Astrocyte (in vitro differentiated cells and primary cell): Measurements from ENCODE around the gene MEGF6. TPM values are rescaled to one million over a fixed set of nuclear protein-coding genes. Genes with fewer than 3 reads are reported as not detected.

Source experiments
- DNase-seq: peaks from one replicate; pipeline ENCODE4 v3.0.0-alpha.2; 2010; ENCODE audit warnings: low read depth
- FAIRE-seq: peaks from 2 replicates; lab custom pipeline; 2011; peaks lifted over from hg19 to GRCh38; lab: Jason Lieb, UNC
- H2AFZ ChIP-seq: 2 replicates; pipeline ENCODE4 v1.6.0; 2012; ENCODE audit warnings: low read depth, low read length, inconsistent platforms
- H3K27ac ChIP-seq: 2 replicates; pipeline ENCODE4 v1.5.1; 2011; ENCODE audit warnings: low read depth, low read length, inconsistent platforms
- H3K27me3 ChIP-seq: 2 replicates; pipeline ENCODE4 v1.6.0; 2011; ENCODE audit warnings: low read length, inconsistent platforms; ENCODE audit not compliant: insufficient read depth
- H3K36me3 ChIP-seq: 2 replicates; pipeline ENCODE4 v1.5.1; 2011; ENCODE audit warnings: low read length, inconsistent platforms; ENCODE audit not compliant: insufficient read depth
- H3K4me1 ChIP-seq: 2 replicates; pipeline ENCODE4 v1.5.1; 2011; ENCODE audit warnings: low read length, inconsistent platforms; ENCODE audit not compliant: insufficient read depth
- H3K4me2 ChIP-seq: 2 replicates; pipeline ENCODE4 v1.6.0; 2012; ENCODE audit warnings: low read length, inconsistent platforms
- H3K4me3 ChIP-seq: 2 replicates; pipeline ENCODE4 v1.5.1; 2011; ENCODE audit warnings: low read depth, mild to moderate bottlenecking, low read length, inconsistent platforms; ENCODE audit not compliant: insufficient read depth
- H3K79me2 ChIP-seq: 2 replicates; pipeline ENCODE4 v1.6.0; 2012; ENCODE audit warnings: mild to moderate bottlenecking, low read length, inconsistent platforms; ENCODE audit not compliant: insufficient read depth
- H3K9ac ChIP-seq: 2 replicates; pipeline ENCODE4 v1.6.0; 2012; ENCODE audit warnings: mild to moderate bottlenecking, low read length, inconsistent platforms
- H3K9me3 ChIP-seq: 2 replicates; pipeline ENCODE4 v1.5.1; 2012; ENCODE audit warnings: low read depth, mild to moderate bottlenecking, low read length, inconsistent platforms; ENCODE audit not compliant: insufficient read depth
- H4K20me1 ChIP-seq: 2 replicates; pipeline ENCODE4 v1.6.0; 2012; ENCODE audit warnings: low read length, inconsistent platforms; ENCODE audit not compliant: insufficient read depth
- H3K27ac Mint-ChIP-seq: one replicate; pipeline ENCODE4 v1.8.0; 2021; ENCODE audit warnings: mild to moderate bottlenecking, mixed read lengths; ENCODE audit not compliant: unreplicated experiment
- H3K27me3 Mint-ChIP-seq: one replicate; pipeline ENCODE4 v1.8.0; 2021; ENCODE audit warnings: low read depth, mixed read lengths; ENCODE audit not compliant: unreplicated experiment
- H3K36me3 Mint-ChIP-seq: one replicate; pipeline ENCODE4 v1.8.0; 2021; ENCODE audit warnings: low read depth, mixed read lengths; ENCODE audit not compliant: unreplicated experiment
- H3K4me1 Mint-ChIP-seq: one replicate; pipeline ENCODE4 v1.8.0; 2021; ENCODE audit warnings: low read depth, mixed read lengths; ENCODE audit not compliant: unreplicated experiment
- H3K4me3 Mint-ChIP-seq: one replicate; pipeline ENCODE4 v1.8.0; 2021; ENCODE audit warnings: mild to moderate bottlenecking, moderate library complexity, mixed read lengths; ENCODE audit not compliant: unreplicated experiment
- H3K9me3 Mint-ChIP-seq: one replicate; pipeline ENCODE4 v1.8.0; 2021; ENCODE audit warnings: mild to moderate bottlenecking, mixed read lengths; ENCODE audit not compliant: unreplicated experiment
- CTCF ChIP-seq: IDR thresholded peaks from 2 replicates; pipeline ENCODE4 v1.5.1; 2011; ENCODE audit warnings: low read depth, mild to moderate bottlenecking, inconsistent platforms, low read length, moderate library complexity; ENCODE audit not compliant: insufficient read depth
- EZH2 ChIP-seq: IDR thresholded peaks from 2 replicates; pipeline ENCODE4 v1.6.1; 2012; ENCODE audit warnings: mild to moderate bottlenecking, low read length, inconsistent platforms; ENCODE audit not compliant: insufficient read depth
- total RNA-seq: library from RNA; stranded (reverse); gene quantifications from 2 replicates; pipeline ENCODE4 v1.2.1, GENCODE V29; 2021

MEGF6 gene
- total RNA-seq, 1 donor from 2014 or later = 14.8 TPM

GRCh38 chr1:3604468-3604974, 6.8 kb downstream of the MEGF6 start:
- DNase-seq = no peak
- no peak overlapping the region for H2AFZ ChIP-seq
- no peak for FAIRE-seq
- H4K20me1 ChIP-seq = no peaks in the 10 kb centered on the region
- Mint-ChIP-seq H3K9me3 (no peaks in the 10 kb centered on the region), H3K4me1 (no peaks in the 10 kb centered on the region), H3K36me3 (no peaks in the 10 kb centered on the region), H3K4me3 (no peak overlapping the region), H3K27ac (no peak overlapping the region), H3K27me3 (peaks cover 17% of the 10 kb centered on the region)
- TF ChIP-seq EZH2 (no peak), CTCF (no peak)
- H3K4me3 ChIP-seq = no peak overlapping the region
- no peak overlapping the region for H3K4me2 ChIP-seq
- H3K27ac ChIP-seq = no peak overlapping the region
- no peaks in the 10 kb centered on the region for H3K4me1 ChIP-seq
- no peak overlapping the region for H3K9ac ChIP-seq
- H3K9me3 ChIP-seq = no peaks in the 10 kb centered on the region
- no peaks in the 10 kb centered on the region for H3K36me3 ChIP-seq
- peaks cover 9% of the 10 kb centered on the region for H3K27me3 ChIP-seq
- no peaks in the 10 kb centered on the region for H3K79me2 ChIP-seq

GRCh38 chr1:3603571-3604467, 7.5 kb downstream of the MEGF6 start:
- Mint-ChIP-seq H3K27ac (no peak overlapping the region), H3K4me3 (no peak overlapping the region), H3K9me3 (no peaks in the 10 kb centered on the region), H3K4me1 (no peaks in the 10 kb centered on the region), H3K27me3 (peaks cover 13% of the 10 kb centered on the region), H3K36me3 (no peaks in the 10 kb centered on the region)
- Histone ChIP-seq H4K20me1 (no peaks in the 10 kb centered on the region), H3K9me3 (no peaks in the 10 kb centered on the region), H3K9ac (no peak overlapping the region), H3K27ac (no peak overlapping the region), H3K4me1 (no peaks in the 10 kb centered on the region), H3K79me2 (no peaks in the 10 kb centered on the region), H3K36me3 (no peaks in the 10 kb centered on the region), H3K4me2 (no peak overlapping the region), H2AFZ (no peak overlapping the region), H3K27me3 (peaks cover 9% of the 10 kb centered on the region), H3K4me3 (no peak overlapping the region)
- FAIRE-seq (no peak), DNase-seq (no peak)
- TF ChIP-seq EZH2 (no peak), CTCF (no peak)

GRCh38 chr1:3603156-3603555, 8.2 kb downstream of the MEGF6 start:
- TF ChIP-seq EZH2 = no peak
- no peak for TF ChIP-seq CTCF
- Histone ChIP-seq H4K20me1 (no peaks in the 10 kb centered on the region), H3K4me2 (no peak overlapping the region), H2AFZ (no peak overlapping the region), H3K4me1 (peaks cover 3% of the 10 kb centered on the region), H3K27me3 (peaks cover 5% of the 10 kb centered on the region), H3K79me2 (no peaks in the 10 kb centered on the region), H3K9me3 (no peaks in the 10 kb centered on the region), H3K27ac (no peak overlapping the region), H3K36me3 (no peaks in the 10 kb centered on the region), H3K9ac (no peak overlapping the region), H3K4me3 (no peak overlapping the region)
- Mint-ChIP-seq H3K4me1 (no peaks in the 10 kb centered on the region), H3K9me3 (no peaks in the 10 kb centered on the region), H3K4me3 (no peak overlapping the region), H3K36me3 (no peaks in the 10 kb centered on the region), H3K27ac (no peak overlapping the region), H3K27me3 (peaks cover 13% of the 10 kb centered on the region)
- no peak for DNase-seq
- no peak for FAIRE-seq
